Spleen (tissue), 7 donors: ENCODE results near the gene CLOCK.

Experiments used
- CTCF ChIP-seq, 11 experiments: fragments of 200-600 bp in 7 of 11; fragments of 450-650 bp in 4 of 11; sonication (generic) in 4 of 11; IDR thresholded peaks in 8 of 11; conservative IDR thresholded peaks in 3 of 11; 1 replicate in 7 of 11; 2 replicates in 4 of 11; pipeline versions ENCODE4 v1.4.0 to v1.8.0; 2016 to 2021; ENCODE audit warnings: antibody characterized with exemption in 11 of 11, inconsistent platforms in 4 of 11, mild to moderate bottlenecking in 1 of 11
- POLR2A ChIP-seq, 3 donors: fragments of 450-650 bp; IDR thresholded peaks; one replicate each; pipeline ENCODE4 v1.5.1; 2017; ENCODE audit warnings: antibody characterized with exemption in 3 of 3, mild to moderate bottlenecking in 1 of 3
- donor health status: DM: no; HTN: no; CAD: no; lungs with moderate emphysema.
- donor health status: DM: no; HTN: no; CAD: no.
- donor health status: DM: no; HTN: no; CAD: no.

- TF ChIP-seq POLR2A (IDR thresholded peaks at IDR 0.05) (no peak), CTCF (IDR thresholded peaks at IDR 0.05 in 8 of 11, conservative IDR thresholded peaks at IDR 0.05 in 3 of 11) (no peak)
These were observed 130.5 kb downstream of the CLOCK start for GRCh38 chr4:55416176-55416575.
